ENCODE results near the gene WNT11.

- TF ChIP-seq GATA3 (IDR thresholded peaks at IDR 0.05; ENCODE audit: low read depth, low read length) (no peak), GATA2 (IDR thresholded peaks at IDR 0.05; ENCODE audit: low read depth, low read length) (no peak)
Measured at GRCh38 chr11:76190376-76190775, 15.9 kb downstream of the WNT11 start.
